Measurements from ENCODE around the gene WSB1.
A peak's percentile ranks its signal among the peaks of the same experiment; 100 is the strongest.
"Not testable (repeated sequence)": the region's sequence is repeated elsewhere in the genome, so short reads cannot be mapped to it uniquely, and the experiment has no call there.

WSB1 gene

GRCh38 chr17:27293898-27294688, at the start of gene WSB1:
TSS of gene WSB1 (plus strand) at chr17:27294114. CDS start at chr17:27294396, 282 bp downstream.
- DNase-seq (ENCODE audit: low spot score): peak; percentile 93

- no peak for DNase-seq (ENCODE audit: low spot score)
Measured at GRCh38 chr17:27244491-27245223, 49.3 kb upstream of the WSB1 start.

GRCh38 chr17:27245230-27245696, 48.7 kb upstream of the WSB1 start:
- peak; percentile 42 for DNase-seq (ENCODE audit: low spot score)

- no peak for DNase-seq (ENCODE audit: low spot score)
Measured at GRCh38 chr17:27246537-27246936, 47.4 kb upstream of the WSB1 start.

- DNase-seq (ENCODE audit: low spot score): no peak
Measured at GRCh38 chr17:27247071-27247957, 46.6 kb upstream of the WSB1 start.

GRCh38 chr17:27247958-27248342, 46.0 kb upstream of the WSB1 start:
- no peak for DNase-seq (ENCODE audit: low spot score)

GRCh38 chr17:27250791-27251190, 43.1 kb upstream of the WSB1 start:
- not testable (repeated sequence) for DNase-seq (ENCODE audit: low spot score)

GRCh38 chr17:27254802-27255201, 39.1 kb upstream of the WSB1 start:
- DNase-seq (ENCODE audit: low spot score): not testable (repeated sequence)

GRCh38 chr17:27256225-27257030, 37.5 kb upstream of the WSB1 start:
- no peak for DNase-seq (ENCODE audit: low spot score)

GRCh38 chr17:27257031-27257357, 36.9 kb upstream of the WSB1 start:
- DNase-seq (ENCODE audit: low spot score): no peak

GRCh38 chr17:27259356-27259755, 34.6 kb upstream of the WSB1 start:
- no peak for DNase-seq (ENCODE audit: low spot score)

- no peak for DNase-seq (ENCODE audit: low spot score)
Measured at GRCh38 chr17:27263386-27263785, 30.5 kb upstream of the WSB1 start.

- no peak for DNase-seq (ENCODE audit: low spot score)
Measured at GRCh38 chr17:27264068-27264812, 29.7 kb upstream of the WSB1 start.

- no peak for DNase-seq (ENCODE audit: low spot score)
Measured at GRCh38 chr17:27265333-27265732, 28.6 kb upstream of the WSB1 start.

- DNase-seq (ENCODE audit: low spot score): no peak
Measured at GRCh38 chr17:27266228-27266627, 27.7 kb upstream of the WSB1 start.

- DNase-seq (ENCODE audit: low spot score): no peak
Measured at GRCh38 chr17:27268394-27269085, 25.4 kb upstream of the WSB1 start.

- no peak for DNase-seq (ENCODE audit: low spot score)
Measured at GRCh38 chr17:27269201-27269600, 24.7 kb upstream of the WSB1 start.

GRCh38 chr17:27269974-27270373, 23.9 kb upstream of the WSB1 start:
- no peak for DNase-seq (ENCODE audit: low spot score)

GRCh38 chr17:27276653-27277156, 17.2 kb upstream of the WSB1 start:
- no peak for DNase-seq (ENCODE audit: low spot score)

GRCh38 chr17:27279132-27279531, 14.8 kb upstream of the WSB1 start:
- DNase-seq (ENCODE audit: low spot score): not testable (repeated sequence)

All from activated CD4-positive, alpha-beta T cell treated with anti-CD3 and anti-CD28 coated beads, Interleukin-2, Interleukin-4, amounts not matched to agents 100 ng/mL and 50 ng/mL, durations not matched to agents 16 hours and 8 hours (primary cell).